Aorta (tissue), 5 donors: ENCODE results near the gene FIGN. TPM values are rescaled to one million over a fixed set of nuclear protein-coding genes. Genes with fewer than 3 reads are reported as not detected.

Experiments used
- ATAC-seq: fragments of 200-7000 bp; cut with Tn5 transposase; one replicate; pipeline ENCODE4 v1.9.1; 2022; ENCODE audit warnings: moderate library complexity; ENCODE audit not compliant: low FRiP score
- DNase-seq, 2 donors: peaks; one replicate each; pipeline ENCODE4 v3.0.0-alpha.2; 2020
- H3K27ac ChIP-seq, 2 donors: one replicate each; pipeline ENCODE4 v1.5.1; 2013; ENCODE audit warnings: low read length in 2 of 2, mild to moderate bottlenecking in 2 of 2, moderate library complexity in 2 of 2, control low read depth in 1 of 2, inconsistent platforms in 1 of 2, low read depth in 1 of 2
- H3K27me3 ChIP-seq, 2 donors: one replicate each; pipeline ENCODE4 v1.6.1; 2013; ENCODE audit warnings: control low read depth in 1 of 2, low read length in 1 of 2, mild to moderate bottlenecking in 1 of 2, moderate library complexity in 1 of 2; ENCODE audit not compliant: insufficient read depth in 2 of 2, control insufficient read depth in 1 of 2
- H3K36me3 ChIP-seq, 2 donors: one replicate each; pipeline ENCODE4 v1.6.1; 2013; ENCODE audit warnings: control low read depth in 1 of 2, low read length in 1 of 2, mild to moderate bottlenecking in 1 of 2; ENCODE audit not compliant: insufficient read depth in 2 of 2, control insufficient read depth in 1 of 2
- H3K4me1 ChIP-seq, 2 donors: one replicate each; pipeline ENCODE4 v1.6.1; 2013; ENCODE audit warnings: low read length in 2 of 2, control low read depth in 1 of 2, mild to moderate bottlenecking in 1 of 2, moderate library complexity in 1 of 2; ENCODE audit not compliant: insufficient read depth in 2 of 2, control insufficient read depth in 1 of 2
- H3K4me3 ChIP-seq, 2 donors: one replicate each; pipeline ENCODE4 v1.5.1; 2013; ENCODE audit warnings: low read length in 2 of 2, control low read depth in 1 of 2, mild to moderate bottlenecking in 1 of 2
- H3K9me3 ChIP-seq: one replicate; pipeline ENCODE4 v1.6.1; 2013; ENCODE audit warnings: mild to moderate bottlenecking, low read length; ENCODE audit not compliant: control insufficient read depth
- WGBS, 2 donors: extraction: QIAGEN DNeasy Blood & Tissue Kit; methylation state at CpG; one replicate each; pipeline ENCODE4 v1.1.7; 2013; 5-methylcytosine and 5-hydroxymethylcytosine counted together
- intact Hi-C, 2 donors: fragments of 100-400 bp; cut with DNase I; formaldehyde crosslinking; loops; one replicate each; pipeline versions ENCODE4 v1.14.2 to v1.15.0; 2022
- polyA plus RNA-seq, 2 donors: library from polyadenylated mRNA; stranded (reverse); fragments of 200-250 nt; gene quantifications; one replicate each; pipeline ENCODE4 v1.2.3, GENCODE V29; 2013
- total RNA-seq, 2 donors: library from RNA; stranded (reverse); fragmentation: NEBNext Ultra II Directional; extraction: Animal tissue kit (Norgen Biotek cat#: 25700); gene quantifications; one replicate each; pipeline ENCODE4 v1.2.1, GENCODE V29; 2021
- donor health status: healthy with polysubstance abuse.
- donor health status: Bipolar disorder and iron deficiency.
- donor health status: DM: no; HTN: no; CAD: no.
- donor health status: DM: no; HTN: no; CAD: no.
- donor health status: DM: yes; HTN: yes; CAD: no.

The FIGN gene
- total and polyA plus RNA-seq, 4 donors, result 1.6 to 27.8 (median 8.3) TPM

DNA sequence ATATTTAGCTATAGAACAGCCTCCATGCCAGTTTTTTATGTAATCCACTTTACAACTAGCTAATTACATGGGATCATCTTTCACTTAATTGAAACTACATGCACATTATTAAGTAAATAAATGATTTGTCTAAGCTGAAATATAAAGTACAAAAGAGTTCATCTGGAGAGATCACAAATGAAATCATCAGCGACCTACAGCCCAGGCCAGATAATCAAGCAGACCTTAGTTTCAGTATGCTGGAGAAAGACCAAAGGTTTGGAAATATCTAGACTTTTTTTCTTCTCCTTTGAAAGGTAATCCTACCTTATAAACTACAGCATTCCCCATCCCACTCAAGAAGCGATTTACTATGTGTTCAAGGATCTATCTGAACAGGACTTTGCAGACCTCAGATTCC lies 26.5 kb downstream of the FIGN start:
- Histone ChIP-seq H3K4me1 (peaks cover 0 to 9% of the 10 kb centered on the region in 2 donors), H3K27me3 (no peaks in the 10 kb centered on the region), H3K36me3 (no peaks in the 10 kb centered on the region), H3K27ac (no peak overlapping the region), H3K4me3 (no peak overlapping the region), H3K9me3 (no peaks in the 10 kb centered on the region)
- intact Hi-C loops, result no loop called here
- 77 to 91% methylated on average over 2 of the region's 2 CpGs for WGBS, 2 donors
- ATAC-seq (no peak), DNase-seq (no peak)

- no peak overlapping the region for H3K4me3 ChIP-seq
- no peaks in the 10 kb centered on the region for H3K36me3 ChIP-seq
- WGBS, 2 donors, result 96 to 97% methylated on average over 4 of the region's 4 CpGs
- H3K9me3 ChIP-seq, result no peaks in the 10 kb centered on the region
- no peak for ATAC-seq
- peaks cover 0 to 4% of the 10 kb centered on the region in 2 donors for H3K4me1 ChIP-seq
- H3K27ac ChIP-seq, result no peak overlapping the region
- H3K27me3 ChIP-seq, result no peaks in the 10 kb centered on the region
- DNase-seq, result no peak
- intact Hi-C loops, result no loop called here
Measured at GRCh38 chr2:163708265-163708664, 27.5 kb downstream of the FIGN start.

DNA sequence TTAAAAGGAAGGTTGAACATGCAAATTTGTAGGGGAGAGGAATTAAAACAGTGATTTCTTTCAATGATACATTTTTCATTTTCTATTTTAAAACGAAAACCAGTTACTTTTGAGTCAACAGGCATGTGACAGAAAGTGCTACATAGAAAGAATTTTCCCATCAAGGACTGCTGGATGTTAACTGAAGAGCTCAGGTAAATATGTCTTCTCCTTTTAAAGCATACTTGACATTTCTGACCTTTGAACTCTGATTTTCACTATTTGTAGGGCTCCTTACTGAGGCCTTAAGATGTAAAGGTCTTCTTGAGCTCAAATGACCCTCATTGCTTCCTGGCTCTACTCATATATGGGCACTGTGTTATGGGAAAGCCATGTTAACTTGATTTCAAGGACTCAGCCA lies 32.4 kb downstream of the FIGN start:
- intact Hi-C loops, result no loop called here
- Histone ChIP-seq H3K36me3 (no peaks in the 10 kb centered on the region), H3K4me1 (peaks cover 0 to 5% of the 10 kb centered on the region in 2 donors), H3K9me3 (no peaks in the 10 kb centered on the region), H3K4me3 (no peak overlapping the region), H3K27me3 (no peaks in the 10 kb centered on the region), H3K27ac (no peak overlapping the region)
- no peak for ATAC-seq
- 72 to 76% methylated on average over 1 of the region's 1 CpG for WGBS, 2 donors
- no peak for DNase-seq

GRCh38 chr2:163701399-163702195 lies 34.2 kb downstream of the FIGN start:
- no peaks in the 10 kb centered on the region for H3K9me3 ChIP-seq
- DNase-seq (no peak), ATAC-seq (no peak)
- H3K4me3 ChIP-seq, result no peak overlapping the region
- peaks cover 0 to 11% of the 10 kb centered on the region in 2 donors for H3K4me1 ChIP-seq
- H3K27me3 ChIP-seq, result no peaks in the 10 kb centered on the region
- 64 to 81% methylated on average over 7 of the region's 7 CpGs for WGBS, 2 donors
- H3K27ac ChIP-seq, result no peak overlapping the region
- H3K36me3 ChIP-seq, result no peaks in the 10 kb centered on the region
- intact Hi-C loops, result no loop called here

GRCh38 chr2:163698857-163699256 lies 37.0 kb downstream of the FIGN start:
- intact Hi-C loops, result no loop called here
- no peak for DNase-seq
- Histone ChIP-seq H3K4me1 (peaks cover 2 to 18% of the 10 kb centered on the region in 2 donors), H3K36me3 (no peaks in the 10 kb centered on the region), H3K4me3 (peak overlapping the region in 1 of 2 donors; percentile 19), H3K9me3 (no peaks in the 10 kb centered on the region), H3K27me3 (no peaks in the 10 kb centered on the region), H3K27ac (peak overlapping the region in 1 of 2 donors; percentile 77)
- ATAC-seq, result no peak
- WGBS, 2 donors, result 2 to 10% methylated on average over 1 of the region's 1 CpG

GRCh38 chr2:163697846-163698637 lies 37.8 kb downstream of the FIGN start:
- no peaks in the 10 kb centered on the region for H3K27me3 ChIP-seq
- H3K4me3 ChIP-seq, result no peak overlapping the region
- peaks cover 3 to 19% of the 10 kb centered on the region in 2 donors for H3K4me1 ChIP-seq
- no peak for ATAC-seq
- no peaks in the 10 kb centered on the region for H3K36me3 ChIP-seq
- DNase-seq, result no peak
- H3K9me3 ChIP-seq, result no peaks in the 10 kb centered on the region
- intact Hi-C loops, result no loop called here
- WGBS, 2 donors, result 72 to 79% methylated on average over 4 to 5 of the region's 5 CpGs
- H3K27ac ChIP-seq, result peak overlapping the region in 1 of 2 donors; percentile 77

DNA sequence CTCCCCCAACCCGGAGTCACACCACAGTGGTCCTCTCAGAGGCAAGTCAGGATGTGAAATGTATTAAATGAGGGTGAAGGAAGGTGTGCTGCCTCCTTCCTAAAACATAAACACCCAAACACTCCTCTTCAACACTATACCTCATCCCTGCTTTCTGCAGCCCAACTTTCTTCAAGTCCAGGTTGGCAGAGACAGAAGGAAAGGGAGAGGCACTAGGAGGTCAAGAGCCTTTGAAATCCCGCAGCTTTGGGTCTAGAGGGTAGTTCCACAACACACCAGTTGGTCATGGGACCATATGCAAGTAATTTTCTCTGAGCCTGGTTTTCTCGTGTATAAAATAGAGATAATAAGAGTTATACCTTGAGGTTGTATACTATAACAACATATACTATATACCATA lies 38.4 kb downstream of the FIGN start:
- peaks cover 3 to 19% of the 10 kb centered on the region in 2 donors for H3K4me1 ChIP-seq
- intact Hi-C loops, result no loop called here

GRCh38 chr2:163693484-163693883 lies 42.3 kb downstream of the FIGN start:
- Histone ChIP-seq H3K4me3 (no peak overlapping the region), H3K9me3 (no peaks in the 10 kb centered on the region), H3K36me3 (no peaks in the 10 kb centered on the region), H3K27ac (peak overlapping the region in 1 of 2 donors; percentile 37), H3K4me1 (peaks cover 5 to 19% of the 10 kb centered on the region in 2 donors), H3K27me3 (no peaks in the 10 kb centered on the region)
- no peak for DNase-seq
- 48 to 65% methylated on average over 2 of the region's 2 CpGs for WGBS, 2 donors
- no peak for ATAC-seq
- intact Hi-C loops, result loop anchor here in 1 of 2 donors (5.0 kb wide), 1 partner anchor 36 kb away; no protein-coding TSS in a partner anchor

More for the DNA sequence above, 38.4 kb downstream of the FIGN start:
- DNase-seq (no peak), ATAC-seq (no peak)
- 60 to 61% methylated on average over 3 of the region's 3 CpGs for WGBS, 2 donors
- no peaks in the 10 kb centered on the region for H3K27me3 ChIP-seq
- no peak overlapping the region for H3K27ac ChIP-seq
- no peak overlapping the region for H3K4me3 ChIP-seq
- H3K9me3 ChIP-seq, result no peaks in the 10 kb centered on the region
- no peaks in the 10 kb centered on the region for H3K36me3 ChIP-seq
